Muscle of back (tissue), 11 donors: Measurements from ENCODE around the gene YARS1. TPM values are rescaled to one million over a fixed set of nuclear protein-coding genes. Genes with fewer than 3 reads are reported as not detected.

Experiments
- DNase-seq, 3 donors: peaks; one replicate each; pipeline versions ENCODE4 v3.0.0 to v3.0.0-alpha.2; 2013
- polyA plus RNA-seq, 10 donors: library from polyadenylated mRNA; unstranded; fragments of 120-200 nt; gene quantifications; one replicate each; pipeline ENCODE4 v1.2.1, GENCODE V29; 2013; ENCODE audit not compliant: insufficient read length in 10 of 10

YARS1 gene
- polyA plus RNA-seq, 10 donors, result 35.6 to 57.0 (median 45.0) TPM

GRCh38 chr1:32765570-32766327 is 51.4 kb downstream of the YARS1 start:
- no peak for DNase-seq

- no peak for DNase-seq
These were observed 52.2 kb downstream of the YARS1 start for GRCh38 chr1:32764826-32765569.

GRCh38 chr1:32763221-32763620 is 53.9 kb downstream of the YARS1 start:
- DNase-seq, result no peak

GRCh38 chr1:32761936-32762335 is 55.2 kb downstream of the YARS1 start:
- no peak for DNase-seq

- no peak for DNase-seq
These were observed 55.8 kb downstream of the YARS1 start for GRCh38 chr1:32761253-32761877.

GRCh38 chr1:32759997-32760623 is 57.0 kb downstream of the YARS1 start:
- DNase-seq, result no peak

- no peak for DNase-seq
These were observed 57.6 kb downstream of the YARS1 start for GRCh38 chr1:32759521-32759981.

- DNase-seq, result no peak
These were observed 58.2 kb downstream of the YARS1 start for GRCh38 chr1:32758795-32759430.

GRCh38 chr1:32758177-32758794 is 58.9 kb downstream of the YARS1 start:
- DNase-seq, result no peak

- no peak for DNase-seq
These were observed 59.8 kb downstream of the YARS1 start for GRCh38 chr1:32757213-32757895.

- no peak for DNase-seq
These were observed 61.4 kb downstream of the YARS1 start for GRCh38 chr1:32755810-32756159.

- no peak for DNase-seq
These were observed 61.9 kb downstream of the YARS1 start for GRCh38 chr1:32755098-32755809.

GRCh38 chr1:32754317-32755097 is 62.7 kb downstream of the YARS1 start:
- no peak for DNase-seq

- DNase-seq, result peak; percentile 67 to 86 (median 74)
These were observed 63.4 kb downstream of the YARS1 start for GRCh38 chr1:32753532-32754316.

GRCh38 chr1:32749771-32750170 is 67.4 kb downstream of the YARS1 start:
- no peak for DNase-seq

- no peak for DNase-seq
These were observed 67.8 kb downstream of the YARS1 start for GRCh38 chr1:32749332-32749731.

GRCh38 chr1:32748926-32749325 is 68.2 kb downstream of the YARS1 start:
- no peak for DNase-seq

- no peak for DNase-seq
These were observed 68.8 kb downstream of the YARS1 start for GRCh38 chr1:32748348-32748747.
